Muscle layer of duodenum (tissue), 2 donors: ENCODE results near the gene DBP.

Source experiments
- H3K27ac ChIP-seq: one replicate; pipeline ENCODE4 v1.7.0; 2013; ENCODE audit warnings: mild to moderate bottlenecking, low read length
- H3K27me3 ChIP-seq: one replicate; pipeline ENCODE4 v1.7.0; 2013; ENCODE audit warnings: low read depth, mild to moderate bottlenecking, control low read depth, low read length
- H3K36me3 ChIP-seq, 2 donors: one replicate each; pipeline ENCODE4 v1.7.0; 2013; ENCODE audit warnings: low read length in 2 of 2, control low read depth in 1 of 2, mild to moderate bottlenecking in 1 of 2; ENCODE audit not compliant: insufficient read depth in 2 of 2, control insufficient read depth in 1 of 2
- H3K4me1 ChIP-seq, 2 donors: one replicate each; pipeline ENCODE4 v1.7.0; 2013; ENCODE audit warnings: low read length in 2 of 2, mild to moderate bottlenecking in 2 of 2, control low read depth in 1 of 2, moderate library complexity in 1 of 2; ENCODE audit not compliant: insufficient read depth in 2 of 2, control insufficient read depth in 1 of 2
- H3K4me3 ChIP-seq, 2 donors: one replicate each; pipeline ENCODE4 v1.7.0; 2013; ENCODE audit warnings: low read length in 2 of 2, low read depth in 1 of 2, mild to moderate bottlenecking in 1 of 2
- H3K9me3 ChIP-seq, 2 donors: one replicate each; pipeline ENCODE4 v1.7.0; 2013; ENCODE audit warnings: low read length in 2 of 2, control low read depth in 1 of 2, mild to moderate bottlenecking in 1 of 2; ENCODE audit not compliant: control insufficient read depth in 1 of 2
- donor health status: healthy.

Gene DBP

DNA sequence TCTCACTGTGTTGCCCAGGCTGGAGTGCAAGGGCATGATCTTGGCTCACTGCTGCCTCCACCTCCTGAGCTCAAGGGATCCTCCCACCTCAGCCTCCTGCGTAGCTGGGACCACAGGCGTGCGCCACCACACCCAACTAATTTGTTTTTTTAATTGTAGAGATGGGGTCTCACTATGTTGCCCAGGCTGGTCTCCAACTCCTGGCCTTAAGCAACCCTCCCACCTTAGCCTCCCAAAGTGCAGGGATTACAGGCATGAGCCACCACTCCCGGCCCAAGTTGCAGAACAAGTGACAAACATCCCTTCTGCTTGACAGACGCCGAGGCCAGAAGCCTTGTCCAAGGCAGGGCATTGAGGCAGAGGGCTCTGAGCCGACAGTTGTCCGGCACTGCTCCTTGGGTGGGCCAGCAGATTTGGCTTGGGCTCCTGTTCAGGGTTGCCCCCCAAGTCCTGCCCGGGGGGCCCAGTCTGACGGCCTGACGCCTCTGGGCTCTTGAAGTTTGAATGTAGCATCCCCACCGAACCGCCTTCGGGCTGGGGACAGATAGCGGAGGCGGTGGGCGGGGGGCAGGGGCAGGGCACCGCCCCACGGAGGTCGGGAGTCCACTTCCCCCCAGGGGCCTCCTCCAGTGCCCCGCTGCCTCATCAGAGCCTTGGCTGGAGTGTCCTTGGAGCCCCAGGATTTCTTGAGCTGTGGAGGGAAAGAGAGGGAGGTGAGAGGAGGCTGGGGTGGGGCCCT lies 36.3 kb downstream of the DBP start:
- H3K27ac ChIP-seq: no peak overlapping the region
- no peak overlapping the region for H3K4me3 ChIP-seq
- H3K9me3 ChIP-seq: no peaks in the 10 kb centered on the region
- H3K4me1 ChIP-seq: no peaks in the 10 kb centered on the region
- H3K27me3 ChIP-seq: no peaks in the 10 kb centered on the region
- no peaks in the 10 kb centered on the region for H3K36me3 ChIP-seq

- no peaks in the 10 kb centered on the region for H3K9me3 ChIP-seq
- no peak overlapping the region for H3K4me3 ChIP-seq
- H3K27me3 ChIP-seq: no peaks in the 10 kb centered on the region
- no peaks in the 10 kb centered on the region for H3K4me1 ChIP-seq
- H3K27ac ChIP-seq: no peak overlapping the region
- H3K36me3 ChIP-seq: no peaks in the 10 kb centered on the region
Measured at GRCh38 chr19:48598996-48599700, 38.0 kb downstream of the DBP start.

DNA sequence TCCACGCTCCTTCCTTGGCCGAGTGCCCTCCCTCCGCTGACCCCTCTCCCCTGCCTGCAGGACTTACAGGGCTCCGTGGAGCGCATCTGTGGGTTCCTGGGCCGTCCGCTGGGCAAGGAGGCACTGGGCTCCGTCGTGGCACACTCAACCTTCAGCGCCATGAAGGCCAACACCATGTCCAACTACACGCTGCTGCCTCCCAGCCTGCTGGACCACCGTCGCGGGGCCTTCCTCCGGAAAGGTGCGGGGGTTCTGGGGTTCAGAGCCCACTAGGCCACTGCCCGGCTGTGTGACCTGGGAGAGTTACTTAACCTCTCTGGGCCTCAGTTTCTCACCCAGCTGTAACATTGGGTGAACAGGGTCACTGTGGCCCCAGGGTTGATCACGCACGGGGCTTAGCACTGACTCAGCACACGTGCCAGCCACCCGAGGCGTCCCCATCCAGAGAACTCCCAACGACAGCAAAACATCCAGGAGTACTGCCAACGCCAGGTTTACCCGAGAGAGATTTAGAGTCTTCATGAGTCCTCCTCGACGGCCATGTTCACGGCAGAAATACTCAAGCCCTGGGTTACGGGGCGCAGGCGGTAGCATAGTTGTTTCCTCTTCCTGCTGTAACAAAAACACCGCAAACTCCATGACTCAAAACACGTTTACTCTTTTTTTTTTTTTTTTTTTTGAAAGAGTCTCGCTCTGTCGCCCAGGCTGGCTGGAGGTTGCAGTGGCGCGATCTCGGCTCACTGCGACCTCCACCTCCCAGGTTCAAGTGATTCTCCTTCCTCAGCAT lies 40.3 kb downstream of the DBP start:
- Histone ChIP-seq H3K27ac (no peak overlapping the region), H3K9me3 (no peaks in the 10 kb centered on the region), H3K36me3 (no peaks in the 10 kb centered on the region), H3K4me3 (no peak overlapping the region), H3K27me3 (no peaks in the 10 kb centered on the region), H3K4me1 (no peaks in the 10 kb centered on the region)

GRCh38 chr19:48596237-48596636 lies 40.9 kb downstream of the DBP start:
- Histone ChIP-seq H3K27ac (no peak overlapping the region), H3K9me3 (no peaks in the 10 kb centered on the region), H3K4me3 (no peak overlapping the region), H3K36me3 (no peaks in the 10 kb centered on the region), H3K27me3 (no peaks in the 10 kb centered on the region), H3K4me1 (no peaks in the 10 kb centered on the region)

DNA sequence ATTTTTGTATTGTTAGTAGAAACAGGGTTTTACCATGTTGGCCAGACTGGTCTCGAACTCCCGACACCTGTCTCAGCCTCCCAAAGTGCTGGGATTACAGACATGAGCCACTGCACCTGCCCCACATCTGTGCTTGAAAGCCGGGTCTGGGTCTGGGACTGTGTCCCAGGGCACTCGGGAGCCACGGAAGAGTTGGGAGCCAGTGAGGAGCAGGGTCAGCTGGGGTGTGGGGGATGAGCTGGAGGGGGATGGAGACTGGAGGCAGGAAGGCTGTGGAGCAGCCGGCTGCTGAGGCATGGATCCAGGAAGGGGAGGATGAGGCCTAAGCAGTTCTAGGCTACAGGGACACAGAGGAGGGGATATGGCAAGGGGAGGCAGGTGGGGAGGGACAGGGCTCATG lies 41.3 kb downstream of the DBP start:
- Histone ChIP-seq H3K9me3 (no peaks in the 10 kb centered on the region), H3K27ac (no peak overlapping the region), H3K4me3 (no peak overlapping the region), H3K27me3 (no peaks in the 10 kb centered on the region), H3K36me3 (no peaks in the 10 kb centered on the region), H3K4me1 (no peaks in the 10 kb centered on the region)

DNA sequence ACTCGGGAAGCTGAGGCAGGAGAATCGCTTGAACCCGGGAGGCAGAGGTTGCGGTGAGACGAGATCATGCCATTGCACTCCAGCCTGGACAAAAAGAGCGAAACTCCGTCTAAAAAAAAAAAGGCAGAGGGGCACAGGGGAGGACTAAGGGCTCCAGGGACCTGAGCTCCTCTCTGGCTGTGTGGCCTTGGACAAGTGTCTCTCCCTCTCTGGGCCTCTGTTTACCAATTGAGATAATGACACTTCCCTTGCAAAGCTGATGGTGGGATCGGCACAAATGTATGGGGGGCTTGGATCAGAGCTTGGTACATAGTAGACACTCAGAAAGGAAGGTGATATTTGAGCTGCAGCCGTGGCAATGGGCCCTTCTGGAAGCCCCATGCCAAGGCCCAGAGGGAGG lies 42.0 kb downstream of the DBP start:
- Histone ChIP-seq H3K4me1 (no peaks in the 10 kb centered on the region), H3K27ac (no peak overlapping the region), H3K9me3 (no peaks in the 10 kb centered on the region), H3K36me3 (no peaks in the 10 kb centered on the region), H3K4me3 (no peak overlapping the region), H3K27me3 (no peaks in the 10 kb centered on the region)

- Histone ChIP-seq H3K4me3 (no peak overlapping the region), H3K4me1 (peaks cover 3 to 5% of the 10 kb centered on the region in 2 donors), H3K9me3 (no peaks in the 10 kb centered on the region), H3K27me3 (no peaks in the 10 kb centered on the region), H3K36me3 (no peaks in the 10 kb centered on the region), H3K27ac (no peak overlapping the region)
Measured at GRCh38 chr19:48591021-48591420, 46.2 kb downstream of the DBP start.

- peak overlapping the region; percentile 16 for H3K27ac ChIP-seq
Measured at GRCh38 chr19:48588670-48589401, 48.3 kb downstream of the DBP start.

DNA sequence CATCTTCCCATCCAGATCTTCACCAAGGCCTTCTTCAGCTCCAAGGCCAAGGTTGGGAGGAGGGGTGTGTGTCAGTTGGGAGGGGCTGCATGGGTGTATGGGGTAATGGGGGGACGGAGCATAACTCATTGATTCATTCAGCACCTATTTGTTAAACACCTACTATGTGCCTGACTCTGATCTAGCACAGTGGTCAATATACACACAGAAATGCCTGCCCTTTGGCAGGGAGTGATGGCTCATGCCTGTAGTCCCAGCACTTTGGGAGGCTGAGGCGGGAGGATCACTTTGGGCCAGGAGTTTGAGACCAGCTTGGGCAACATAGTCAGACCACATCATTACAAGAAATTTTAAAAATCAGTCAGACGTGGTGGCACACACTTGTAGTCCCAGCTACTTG lies 49.8 kb downstream of the DBP start:
- Histone ChIP-seq H3K27me3 (no peaks in the 10 kb centered on the region), H3K36me3 (no peaks in the 10 kb centered on the region), H3K9me3 (no peaks in the 10 kb centered on the region)

More at GRCh38 chr19:48588670-48589401, 48.3 kb downstream of the DBP start:
- Histone ChIP-seq H3K4me1 (peaks cover 3 to 5% of the 10 kb centered on the region in 2 donors), H3K36me3 (no peaks in the 10 kb centered on the region), H3K4me3 (peak overlapping the region; percentile 49 to 55), H3K27me3 (no peaks in the 10 kb centered on the region), H3K9me3 (no peaks in the 10 kb centered on the region)

DNA sequence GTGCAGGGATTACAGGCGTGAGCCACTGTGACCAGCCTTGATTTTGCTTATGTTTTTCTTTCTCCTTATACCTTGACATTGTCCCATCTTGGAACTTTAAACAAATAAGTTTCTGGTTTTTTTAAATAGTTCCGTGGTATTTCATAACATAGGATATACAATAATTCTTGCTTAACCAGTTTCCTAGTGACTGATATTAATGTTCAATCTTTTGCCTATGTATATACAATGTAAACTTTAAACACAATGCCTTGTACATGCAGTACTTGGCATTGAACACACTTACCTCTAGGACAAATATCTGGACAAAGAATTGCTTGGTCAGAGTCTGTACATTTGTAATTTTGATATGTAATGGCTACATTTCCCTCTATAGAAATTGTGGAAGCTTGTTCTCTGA lies 55.0 kb downstream of the DBP start:
- H3K27me3 ChIP-seq: no peaks in the 10 kb centered on the region
- H3K36me3 ChIP-seq: no peaks in the 10 kb centered on the region
- H3K27ac ChIP-seq: no peak overlapping the region
- H3K4me3 ChIP-seq: no peak overlapping the region
- H3K4me1 ChIP-seq: no peaks in the 10 kb centered on the region
- no peaks in the 10 kb centered on the region for H3K9me3 ChIP-seq

More for the DNA sequence above, 49.8 kb downstream of the DBP start:
- Histone ChIP-seq H3K27ac (no peak overlapping the region), H3K4me1 (peaks cover 3 to 5% of the 10 kb centered on the region in 2 donors), H3K4me3 (no peak overlapping the region)
